HCT116 (cell line): ENCODE results near the gene ACVR1. TPM values are rescaled to one million over a fixed set of nuclear protein-coding genes. Genes with fewer than 3 reads are reported as not detected.

Source experiments
- ATAC-seq: fragments of 200-7000 bp; cut with Tn5 transposase; 2 replicates; pipeline ENCODE4 v1.9.1; 2020; ENCODE audit warnings: mild to moderate bottlenecking, moderate library complexity
- BruUV-seq: library from RNA; stranded (reverse); fragments of 400-500 nt; replicated peaks from 2 replicates; lab custom pipeline; 2021; lab: Mats Ljungman, UMichigan
- CTCF ChIA-PET: fragments of 300-600 bp; sonication (Branson Sonifier 250); formaldehyde crosslinking; loops from one replicate; lab custom pipeline; 2021; ENCODE audit warnings: antibody characterized with exemption; lab: Charles Lee
- POLR2A ChIA-PET: fragments of 300-600, 350-600 bp; sonication (Branson Sonifier 250); formaldehyde crosslinking; loops from one replicate; lab custom pipeline; 2021; ENCODE audit warnings: antibody characterized with exemption; lab: Charles Lee
- RAD21 ChIA-PET, 2 experiments: fragments of 300-600 bp; sonication (Branson Sonifier 250); formaldehyde crosslinking; loops; one replicate each; lab custom pipeline; 2023; ENCODE audit warnings: low total read pairs in 2 of 2; ENCODE audit not compliant: uncharacterized antibody in 2 of 2, unreplicated experiment in 2 of 2, low non-redundant PET in 1 of 2; lab: Charles Lee
- DNase-seq: peaks from one replicate; pipeline ENCODE4 v3.0.0-alpha.2; 2010; ENCODE audit warnings: low read depth, low spot score
- H2AFZ ChIP-seq: fragments of 200-600 bp; shearing (Covaris generic), sonication (generic); 2 replicates; pipeline ENCODE4 v1.6.1; 2017; ENCODE audit warnings: low read depth, mixed run types, mixed read lengths, antibody characterized with exemption, low read length; ENCODE audit not compliant: poor library complexity, severe bottlenecking
- H3K27ac ChIP-seq: 2 replicates; pipeline ENCODE4 v1.5.1; 2012; ENCODE audit warnings: low read depth, low read length
- H3K27me3 ChIP-seq: fragments of 200-600 bp; sonication (generic); 2 replicates; pipeline ENCODE4 v1.6.1; 2016; ENCODE audit warnings: mixed run types, low read length, mixed read lengths; ENCODE audit not compliant: insufficient read depth
- H3K36me3 ChIP-seq, 2 experiments: fragments of 200-500 bp in 1 of 2; fragments of 200-600 bp in 1 of 2; sonication (Bioruptor generic) in 1 of 2; sonication (generic) in 1 of 2; 2 replicates each; pipeline versions ENCODE4 v1.5.1 to v1.6.1; 2014 to 2016; ENCODE audit warnings: low read length in 2 of 2, inconsistent platforms in 1 of 2, mixed read lengths in 1 of 2, mixed run types in 1 of 2; ENCODE audit not compliant: insufficient read depth in 2 of 2, control insufficient read depth in 1 of 2
- H3K4me1 ChIP-seq, 2 experiments: fragments of 200-600 bp in 1 of 2; sonication (generic) in 1 of 2; 2 replicates each; pipeline versions ENCODE4 v1.5.1 to v1.6.1; 2012 to 2017; ENCODE audit warnings: low read length in 2 of 2, inconsistent platforms in 1 of 2, mild to moderate bottlenecking in 1 of 2, mixed read lengths in 1 of 2, mixed run types in 1 of 2, moderate library complexity in 1 of 2; ENCODE audit not compliant: insufficient read depth in 2 of 2, control insufficient read depth in 1 of 2
- H3K4me2 ChIP-seq: fragments of 200-600 bp; sonication (generic); 2 replicates; pipeline ENCODE4 v1.6.1; 2017; ENCODE audit warnings: mixed run types, low read length, mixed read lengths
- H3K4me3 ChIP-seq, 2 experiments: fragments of 200-600 bp in 1 of 2; sonication (generic) in 1 of 2; replicated peaks in 1 of 2; 2 replicates each; pipeline ENCODE4 v1.5.1; 2011 to 2016; ENCODE audit warnings: low read length in 2 of 2, control low read depth in 1 of 2, low read depth in 1 of 2, mild to moderate bottlenecking in 1 of 2, mixed read lengths in 1 of 2, mixed run types in 1 of 2
- H3K79me2 ChIP-seq: fragments of 200-600 bp; sonication (generic); 2 replicates; pipeline ENCODE4 v1.6.1; 2017; ENCODE audit warnings: mild to moderate bottlenecking, mixed run types, low read length, moderate library complexity, mixed read lengths; ENCODE audit not compliant: insufficient read depth
- H3K9ac ChIP-seq: fragments of 200-600 bp; sonication (generic); 2 replicates; pipeline ENCODE4 v1.6.1; 2016; ENCODE audit warnings: low read length, mixed read lengths
- H3K9me2 ChIP-seq: fragments of 200-600 bp; sonication (generic), shearing (Covaris generic); 2 replicates; pipeline ENCODE4 v1.6.1; 2017; ENCODE audit warnings: mixed run types, mild to moderate bottlenecking, moderate library complexity; ENCODE audit not compliant: insufficient read depth
- H3K9me3 ChIP-seq, 2 experiments: fragments of 200-500 bp in 1 of 2; fragments of 200-600 bp in 1 of 2; sonication (Bioruptor generic) in 1 of 2; sonication (generic) in 1 of 2; 2 replicates each; pipeline ENCODE4 v1.6.1; 2014 to 2017; ENCODE audit warnings: low read length in 2 of 2, mixed read lengths in 2 of 2, inconsistent platforms in 1 of 2, low read depth in 1 of 2, mild to moderate bottlenecking in 1 of 2, mixed run types in 1 of 2, moderate library complexity in 1 of 2; ENCODE audit not compliant: control insufficient read depth in 1 of 2, insufficient read depth in 1 of 2
- H4K20me1 ChIP-seq: fragments of 200-600 bp; sonication (generic), shearing (Covaris generic); 2 replicates; pipeline ENCODE4 v1.6.1; 2017; ENCODE audit warnings: mixed run types, mild to moderate bottlenecking, moderate library complexity; ENCODE audit not compliant: insufficient read depth
- CBX3 ChIP-seq: IDR thresholded peaks from 2 replicates; pipeline ENCODE4 v1.6.1; 2012; ENCODE audit warnings: low read depth
- EGR1 ChIP-seq: IDR thresholded peaks from 2 replicates; pipeline ENCODE4 v1.6.1; 2012; ENCODE audit warnings: low read depth
- ELF1 ChIP-seq: IDR thresholded peaks from 2 replicates; pipeline ENCODE4 v1.6.1; 2012; ENCODE audit warnings: low read depth, borderline replicate concordance
- EZH2 ChIP-seq: fragments of 200-600 bp; sonication (generic); IDR thresholded peaks from 2 replicates; pipeline ENCODE4 v1.6.1; 2017; ENCODE audit warnings: antibody characterized with exemption, mixed run types
- EZH2phosphoT487 ChIP-seq: fragments of 200-600 bp; IDR thresholded peaks from 2 replicates; pipeline ENCODE4 v1.6.1; 2018; ENCODE audit warnings: antibody characterized with exemption, borderline replicate concordance
- MAX ChIP-seq: IDR thresholded peaks from 2 replicates; pipeline ENCODE4 v1.6.1; 2012
- POLR2A ChIP-seq: IDR thresholded peaks from 2 replicates; pipeline ENCODE4 v1.7.0; 2011; ENCODE audit warnings: borderline replicate concordance; ENCODE audit not compliant: insufficient read depth, insufficient read length; ENCODE audit errors: extremely low read depth
- RAD21 ChIP-seq: IDR thresholded peaks from 2 replicates; pipeline ENCODE4 v1.6.1; 2012; ENCODE audit warnings: low read depth, mild to moderate bottlenecking
- REST ChIP-seq: IDR thresholded peaks from 2 replicates; pipeline ENCODE4 v1.6.1; 2012; ENCODE audit warnings: low read depth
- SP1 ChIP-seq: IDR thresholded peaks from 2 replicates; pipeline ENCODE4 v1.6.1; 2012; ENCODE audit warnings: low read depth
- SRF ChIP-seq: IDR thresholded peaks from 2 replicates; pipeline ENCODE4 v1.6.1; 2012; ENCODE audit warnings: low read depth
- TCF7L2 ChIP-seq: IDR thresholded peaks from 2 replicates; pipeline ENCODE4 v1.7.0; 2011; ENCODE audit warnings: borderline replicate concordance, inconsistent platforms; ENCODE audit not compliant: insufficient read depth, insufficient read length; ENCODE audit errors: extremely low read depth
- ZBTB33 ChIP-seq: IDR thresholded peaks from 2 replicates; pipeline ENCODE4 v1.6.1; 2011; ENCODE audit warnings: mild to moderate bottlenecking, low read length, moderate library complexity; ENCODE audit not compliant: insufficient replicate concordance; ENCODE audit errors: extremely low read depth
- ZFX ChIP-seq: fragments of 450-650 bp; IDR thresholded peaks from 2 replicates; pipeline ENCODE4 v1.6.1; 2017
- intact Hi-C: fragments of 100-400 bp; cut with micrococcal nuclease; formaldehyde crosslinking; loops from 2 replicates; pipeline ENCODE4 v1.10.0; 2022
- total RNA-seq: library from RNA; stranded (reverse); gene quantifications from one replicate; pipeline ENCODE4 v1.2.1, GENCODE V29; 2021; ENCODE audit not compliant: unreplicated experiment

The ACVR1 gene
- total RNA-seq, 1 experiment from 2014 or later: 16.9 TPM

- H3K9me3 ChIP-seq: no peaks in the 10 kb centered on the region
- intact Hi-C loops: no loop called here
- TF ChIP-seq EZH2phosphoT487: no peak
- no peak for TF ChIP-seq POLR2A
- TF ChIP-seq ZFX: no peak
- TF ChIP-seq CBX3: no peak
- TF ChIP-seq ELF1: no peak
- no peak for TF ChIP-seq TCF7L2
- TF ChIP-seq, all 23 proteins: peak for 0
- ChIA-PET CTCF (no interaction called here), POLR2A (no interaction called here), RAD21 (no interaction called here)
- Histone ChIP-seq H3K9me2 (no peaks in the 10 kb centered on the region), H2AFZ (no peak overlapping the region), H3K79me2 (no peaks in the 10 kb centered on the region), H3K4me3 (no peak overlapping the region), H3K36me3 (no peaks in the 10 kb centered on the region), H3K27ac (no peak overlapping the region), H3K27me3 (no peaks in the 10 kb centered on the region), H3K4me1 (0 out of 4 replicates have a peak, but pooled peaks cover 0 to 3% of the 10 kb centered on the region in 2 experiments), H3K9ac (no peak overlapping the region), H4K20me1 (no peaks in the 10 kb centered on the region), H3K4me2 (no peak overlapping the region)
- BruUV-seq: no TSS peak
- ATAC-seq: no peak
- DNase-seq: no peak
Measured at GRCh38 chr2:157890969-157891642, 15.0 kb upstream of the ACVR1 start.

- Histone ChIP-seq H3K9me2 (no peaks in the 10 kb centered on the region), H3K27ac (no peak overlapping the region), H2AFZ (no peak overlapping the region), H3K4me1 (no peaks in the 10 kb centered on the region), H3K36me3 (no peaks in the 10 kb centered on the region), H3K27me3 (no peaks in the 10 kb centered on the region), H3K9me3 (no peaks in the 10 kb centered on the region), H3K4me2 (no peak overlapping the region), H3K9ac (no peak overlapping the region), H3K79me2 (no peaks in the 10 kb centered on the region), H3K4me3 (no peak overlapping the region), H4K20me1 (no peaks in the 10 kb centered on the region)
- intact Hi-C loops: no loop called here
- RAD21 ChIA-PET: no interaction called here
- no peak for ATAC-seq
- no TSS peak for BruUV-seq
- no peak for DNase-seq
- POLR2A ChIA-PET: no interaction called here
- CTCF ChIA-PET: interaction anchor here (1.2 to 1.7 kb wide), 2 partner anchors 11 to 13 kb away, joined by 3 to 5 read pairs; partner anchors contain the start of gene ACVR1
- TF ChIP-seq SRF: no peak
- no peak for TF ChIP-seq ZFX
- no peak for TF ChIP-seq CBX3
- no peak for TF ChIP-seq EZH2
- no peak for TF ChIP-seq EGR1
- no peak for TF ChIP-seq SP1
- no peak for TF ChIP-seq POLR2A
- TF ChIP-seq RAD21: no peak
- TF ChIP-seq ZBTB33: no peak
- TF ChIP-seq MAX: no peak
- no peak for TF ChIP-seq ELF1
- TF ChIP-seq REST: no peak
Measured at GRCh38 chr2:157887946-157888345, 11.8 kb upstream of the ACVR1 start.
